Measurements from ENCODE around the gene ANKUB1. TPM values are rescaled to one million over a fixed set of nuclear protein-coding genes. Genes with fewer than 3 reads are reported as not detected.
A peak's percentile ranks its signal among the peaks of the same experiment; 100 is the strongest.

ANKUB1 gene
- total RNA-seq, 4 donors from 2014 or later: 0.13 TPM; not detected in 3

DNA sequence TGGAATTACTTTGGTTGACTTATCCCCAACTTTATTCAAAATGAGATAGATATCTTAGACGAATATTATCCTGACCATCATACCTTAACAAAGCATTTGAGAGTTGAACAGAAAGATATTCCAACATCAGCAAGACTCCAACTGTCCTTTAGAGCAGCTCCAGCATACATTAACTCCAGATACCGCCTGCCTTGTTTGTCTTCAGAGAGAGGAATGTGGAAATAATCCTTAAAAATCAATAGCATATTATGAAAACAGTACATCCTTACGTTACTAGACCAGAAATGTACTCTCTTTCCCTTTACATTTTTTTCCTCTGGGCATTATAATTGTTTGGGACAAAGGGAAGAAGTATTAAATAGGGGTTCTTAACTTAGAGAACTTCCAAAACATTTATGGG is 1.7 kb downstream of the ANKUB1 start:
- TF ChIP-seq EP300 (IDR thresholded peaks at IDR 0.05) (no peak), POLR2A (IDR thresholded peaks at IDR 0.05; ENCODE audit: low read depth) (no peak), POLR2AphosphoS5 (IDR thresholded peaks at IDR 0.05) (no peak)
- TF ChIP-seq, protein P1, sequence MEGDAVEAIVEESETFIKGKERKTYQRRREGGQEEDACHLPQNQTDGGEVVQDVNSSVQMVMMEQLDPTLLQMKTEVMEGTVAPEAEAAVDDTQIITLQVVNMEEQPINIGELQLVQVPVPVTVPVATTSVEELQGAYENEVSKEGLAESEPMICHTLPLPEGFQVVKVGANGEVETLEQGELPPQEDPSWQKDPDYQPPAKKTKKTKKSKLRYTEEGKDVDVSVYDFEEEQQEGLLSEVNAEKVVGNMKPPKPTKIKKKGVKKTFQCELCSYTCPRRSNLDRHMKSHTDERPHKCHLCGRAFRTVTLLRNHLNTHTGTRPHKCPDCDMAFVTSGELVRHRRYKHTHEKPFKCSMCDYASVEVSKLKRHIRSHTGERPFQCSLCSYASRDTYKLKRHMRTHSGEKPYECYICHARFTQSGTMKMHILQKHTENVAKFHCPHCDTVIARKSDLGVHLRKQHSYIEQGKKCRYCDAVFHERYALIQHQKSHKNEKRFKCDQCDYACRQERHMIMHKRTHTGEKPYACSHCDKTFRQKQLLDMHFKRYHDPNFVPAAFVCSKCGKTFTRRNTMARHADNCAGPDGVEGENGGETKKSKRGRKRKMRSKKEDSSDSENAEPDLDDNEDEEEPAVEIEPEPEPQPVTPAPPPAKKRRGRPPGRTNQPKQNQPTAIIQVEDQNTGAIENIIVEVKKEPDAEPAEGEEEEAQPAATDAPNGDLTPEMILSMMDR (IDR thresholded peaks at IDR 0.05): no peak
- H3K9me3 ChIP-seq: no peaks in the 10 kb centered on the region
- 80% methylated on average over 3 of the region's 3 CpGs for WGBS
- no peak for DNase-seq (ENCODE audit: extremely low spot score)
- H3K27me3 ChIP-seq: no peaks in the 10 kb centered on the region
- no peaks in the 10 kb centered on the region for H3K4me1 ChIP-seq
- intact Hi-C loops (cut with DNase I): no loop called here
- no peaks in the 10 kb centered on the region for H3K36me3 ChIP-seq
- H3K4me3 ChIP-seq: no peak overlapping the region
- H3K27ac ChIP-seq (replicated peaks in 1 of 4): no peak overlapping the region

DNA sequence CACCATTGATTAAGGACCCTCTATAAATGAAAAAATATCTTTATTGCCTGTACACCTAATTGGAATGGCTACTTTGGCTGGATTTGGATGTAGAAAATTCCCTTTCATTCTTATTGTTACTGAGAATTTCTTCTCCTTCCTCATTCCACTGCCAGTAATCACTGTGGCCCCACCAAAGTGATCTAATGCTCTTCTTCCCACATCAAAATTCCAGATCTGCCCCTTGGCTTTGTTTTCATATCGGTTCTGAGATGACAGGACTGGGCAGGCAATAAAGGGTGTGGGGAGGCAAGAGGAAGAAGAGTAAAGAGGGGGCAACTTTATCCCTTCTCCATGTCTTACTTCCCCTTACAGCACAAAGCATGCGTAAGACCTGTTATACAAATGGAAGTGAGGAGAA is 2.1 kb downstream of the ANKUB1 start:
- no peak overlapping the region for H3K4me3 ChIP-seq
- TF ChIP-seq EP300 (IDR thresholded peaks at IDR 0.05): no peak
- TF ChIP-seq, protein P1 (IDR thresholded peaks at IDR 0.05): no peak
- no peak for TF ChIP-seq POLR2A (IDR thresholded peaks at IDR 0.05; ENCODE audit: low read depth)
- TF ChIP-seq POLR2AphosphoS5 (IDR thresholded peaks at IDR 0.05): no peak
- no peak overlapping the region for H3K27ac ChIP-seq (replicated peaks in 1 of 4)
- intact Hi-C loops (cut with DNase I): no loop called here
- H3K27me3 ChIP-seq: no peaks in the 10 kb centered on the region
- DNase-seq (ENCODE audit: extremely low spot score): no peak
- H3K4me1 ChIP-seq: no peaks in the 10 kb centered on the region
- no peaks in the 10 kb centered on the region for H3K9me3 ChIP-seq
- 83% methylated on average over 2 of the region's 2 CpGs for WGBS
- H3K36me3 ChIP-seq: no peaks in the 10 kb centered on the region

DNA sequence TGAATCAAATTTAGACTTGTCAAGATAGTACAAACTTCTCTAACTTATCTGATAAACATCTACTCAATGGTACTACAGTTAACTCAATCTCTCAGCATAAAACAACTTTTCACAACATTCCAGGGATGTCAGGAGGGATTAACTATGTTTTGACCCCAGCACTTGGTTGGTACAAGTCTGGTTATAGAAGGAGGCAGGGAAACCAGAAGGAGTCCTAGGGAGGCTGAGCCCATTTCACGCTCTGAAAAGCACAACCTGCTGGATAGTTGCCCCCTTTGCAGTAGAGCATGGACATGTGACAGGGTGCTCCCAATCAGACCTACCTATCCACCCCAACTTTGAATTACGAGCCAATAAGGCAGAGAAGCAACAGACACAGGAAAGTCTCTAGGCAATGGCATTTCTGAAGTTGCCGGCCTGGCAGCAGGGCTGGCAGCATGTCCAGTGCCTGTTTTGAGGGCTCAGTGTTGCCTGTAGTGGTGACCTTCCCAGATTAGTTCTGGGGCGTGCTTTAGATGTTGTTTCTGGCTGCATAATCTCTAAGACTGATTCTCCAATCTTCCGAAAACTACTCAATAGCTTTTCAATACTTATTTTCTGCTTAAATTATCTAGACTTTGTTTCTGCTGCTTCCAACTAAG is 8.2 kb downstream of the ANKUB1 start:
- Histone ChIP-seq H3K27me3 (no peaks in the 10 kb centered on the region), H3K4me3 (no peak overlapping the region), H3K9me3 (no peaks in the 10 kb centered on the region), H3K27ac (replicated peaks in 1 of 4) (peak overlapping the region in 2 of 4 donors; percentile 9 to 57), H3K4me1 (peaks cover 5 to 16% (median 11%) of the 10 kb centered on the region in 4 donors), H3K36me3 (no peaks in the 10 kb centered on the region)
- WGBS: 96% methylated on average over 5 of the region's 5 CpGs
- no peak for DNase-seq (ENCODE audit: extremely low spot score)
- TF ChIP-seq, protein P1 (IDR thresholded peaks at IDR 0.05): no peak
- no peak for TF ChIP-seq EP300 (IDR thresholded peaks at IDR 0.05)
- no peak for TF ChIP-seq POLR2AphosphoS5 (IDR thresholded peaks at IDR 0.05)
- TF ChIP-seq POLR2A (IDR thresholded peaks at IDR 0.05; ENCODE audit: low read depth): no peak
- intact Hi-C loops (cut with DNase I): no loop called here

DNA sequence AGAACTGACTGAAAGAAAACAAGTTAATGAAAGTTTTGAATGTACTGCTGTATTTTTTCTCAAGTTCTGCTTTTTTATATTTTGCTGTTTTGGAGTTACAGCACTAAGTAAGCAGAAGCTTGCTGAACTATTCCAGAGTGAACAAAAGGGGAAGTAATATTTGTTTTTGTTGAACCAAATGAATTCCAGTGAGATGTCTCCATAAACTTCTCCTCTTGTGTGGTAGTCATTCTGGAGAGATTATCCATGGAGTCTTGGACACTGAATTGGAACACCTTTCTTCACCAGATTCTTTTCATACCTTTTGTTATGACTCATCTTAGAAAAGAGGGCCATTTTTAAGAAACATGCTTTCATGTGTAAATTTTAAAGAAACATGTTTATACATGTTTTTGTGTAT is 8.8 kb downstream of the ANKUB1 start:
- peak overlapping the region in 1 of 4 donors; percentile 9 for H3K27ac ChIP-seq (replicated peaks in 1 of 4)
- no peak for TF ChIP-seq POLR2AphosphoS5 (IDR thresholded peaks at IDR 0.05)
- no peak for TF ChIP-seq EP300 (IDR thresholded peaks at IDR 0.05)
- no peak for TF ChIP-seq POLR2A (IDR thresholded peaks at IDR 0.05; ENCODE audit: low read depth)
- TF ChIP-seq, protein P1 (IDR thresholded peaks at IDR 0.05): no peak
- no peaks in the 10 kb centered on the region for H3K27me3 ChIP-seq
- no peaks in the 10 kb centered on the region for H3K9me3 ChIP-seq
- H3K4me3 ChIP-seq: no peak overlapping the region
- DNase-seq (ENCODE audit: extremely low spot score): no peak
- H3K4me1 ChIP-seq: peaks cover 5 to 16% (median 11%) of the 10 kb centered on the region in 4 donors
- intact Hi-C loops (cut with DNase I): no loop called here
- H3K36me3 ChIP-seq: no peaks in the 10 kb centered on the region

DNA sequence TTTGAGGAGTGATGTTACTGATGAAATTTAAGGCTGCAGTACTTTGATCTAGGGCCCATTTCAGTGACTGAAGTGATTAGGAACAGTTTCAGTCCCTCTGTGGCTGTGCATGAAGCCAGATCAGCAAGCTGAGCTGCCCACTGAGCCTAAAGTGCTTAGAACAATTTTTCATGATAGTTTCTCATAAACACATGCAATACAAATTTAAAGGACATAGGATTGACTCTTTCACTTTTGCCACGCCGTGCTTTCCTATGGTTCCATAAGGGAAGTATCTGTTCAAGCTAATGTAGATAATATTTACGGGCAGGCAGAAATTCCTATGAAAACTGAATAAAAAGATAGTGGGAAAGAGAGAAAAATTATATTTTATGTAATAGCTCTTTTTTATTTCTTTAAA is 10.6 kb downstream of the ANKUB1 start:
- intact Hi-C loops (cut with DNase I): no loop called here
- Histone ChIP-seq H3K4me1 (peaks cover 5 to 20% (median 11%) of the 10 kb centered on the region in 4 donors), H3K9me3 (no peaks in the 10 kb centered on the region), H3K27me3 (no peaks in the 10 kb centered on the region), H3K27ac (replicated peaks in 1 of 4) (no peak overlapping the region), H3K4me3 (no peak overlapping the region), H3K36me3 (no peaks in the 10 kb centered on the region)
- WGBS: 90% methylated on average over 3 of the region's 3 CpGs
- no peak for DNase-seq (ENCODE audit: extremely low spot score)
- no peak for TF ChIP-seq EP300 (IDR thresholded peaks at IDR 0.05)
- TF ChIP-seq POLR2A (IDR thresholded peaks at IDR 0.05; ENCODE audit: low read depth): no peak
- TF ChIP-seq POLR2AphosphoS5 (IDR thresholded peaks at IDR 0.05): no peak
- TF ChIP-seq, protein P1 (IDR thresholded peaks at IDR 0.05): no peak
